ENCODE measurements around the gene MYO9B.

Gene MYO9B

GRCh38 chr19:17063428-17063827 is 12.1 kb upstream of the MYO9B start:
- no peak for DNase-seq

- no peak for DNase-seq
These were observed 6.4 kb upstream of the MYO9B start for GRCh38 chr19:17069193-17069592.

- DNase-seq = no peak
These were observed 5.2 kb upstream of the MYO9B start for GRCh38 chr19:17070421-17070820.

GRCh38 chr19:17070912-17071311 is 4.7 kb upstream of the MYO9B start:
- DNase-seq = no peak

- no peak for DNase-seq
These were observed 1.5 kb upstream of the MYO9B start for GRCh38 chr19:17073869-17074633.

GRCh38 chr19:17074634-17075034 is 943 bp upstream of the MYO9B start:
- no peak for DNase-seq

- DNase-seq = no peak
These were observed 426 bp downstream of the MYO9B start for GRCh38 chr19:17075864-17076542.

GRCh38 chr19:17076543-17076991 is 990 bp downstream of the MYO9B start:
- no peak for DNase-seq

GRCh38 chr19:17077447-17078028 is 2.0 kb downstream of the MYO9B start:
- no peak for DNase-seq

GRCh38 chr19:17078036-17078919 is 2.7 kb downstream of the MYO9B start:
- no peak for DNase-seq

- no peak for DNase-seq
These were observed 3.5 kb downstream of the MYO9B start for GRCh38 chr19:17078920-17079709.

- peak; percentile 53 for DNase-seq
These were observed 4.3 kb downstream of the MYO9B start for GRCh38 chr19:17079710-17080439.

GRCh38 chr19:17080440-17080801 is 4.8 kb downstream of the MYO9B start:
- DNase-seq = no peak

- DNase-seq = no peak
These were observed 6.4 kb downstream of the MYO9B start for GRCh38 chr19:17081672-17082630.

GRCh38 chr19:17086120-17086519 is 10.5 kb downstream of the MYO9B start:
- DNase-seq = no peak

- no peak for DNase-seq
These were observed 11.3 kb downstream of the MYO9B start for GRCh38 chr19:17086834-17087233.

GRCh38 chr19:17088552-17088951 is 13.0 kb downstream of the MYO9B start:
- DNase-seq = no peak

- DNase-seq = no peak
These were observed 15.0 kb downstream of the MYO9B start for GRCh38 chr19:17090583-17090982.

GRCh38 chr19:17091758-17092333 is 16.3 kb downstream of the MYO9B start:
- no peak for DNase-seq

GRCh38 chr19:17092696-17093095 is 17.1 kb downstream of the MYO9B start:
- no peak for DNase-seq
